Measurements from ENCODE around the gene LDAH. TPM values are rescaled to one million over a fixed set of nuclear protein-coding genes. Genes with fewer than 3 reads are reported as not detected.

LDAH gene
- total RNA-seq, 1 donor from 2014 or later = 18.3 TPM

DNA sequence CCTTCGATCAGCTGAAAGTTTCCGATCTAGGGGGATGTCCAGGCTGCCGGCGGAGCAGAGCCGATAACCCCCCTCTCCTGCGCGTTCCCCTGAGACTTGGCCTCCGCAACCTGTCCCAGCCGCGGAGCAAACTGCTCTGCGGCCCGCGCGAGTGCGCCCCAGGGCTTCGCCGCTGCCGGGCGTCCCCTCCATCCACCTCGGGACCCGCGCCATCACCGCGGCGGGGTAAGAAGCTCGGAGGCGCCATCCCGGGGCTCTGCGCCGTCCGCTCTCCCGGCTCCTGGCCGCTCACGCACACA lies 156.9 kb downstream of the LDAH start:
- Histone ChIP-seq H3K9me3 (no peaks in the 10 kb centered on the region), H3K27me3 (ENCODE audit: low read depth) (peaks cover 92% of the 10 kb centered on the region), H3K27ac (no peak overlapping the region), H3K4me3 (peak overlapping the region; percentile 49), H3K4me1 (peaks cover 25% of the 10 kb centered on the region), H3K36me3 (no peaks in the 10 kb centered on the region)
- no peak for DNase-seq
- ATAC-seq = peak in 1 of 2 donors; percentile 24
- no peak for TF ChIP-seq CTCF (IDR thresholded peaks at IDR 0.05)
- intact Hi-C loops (cut with DNase I) = no loop called here

DNA sequence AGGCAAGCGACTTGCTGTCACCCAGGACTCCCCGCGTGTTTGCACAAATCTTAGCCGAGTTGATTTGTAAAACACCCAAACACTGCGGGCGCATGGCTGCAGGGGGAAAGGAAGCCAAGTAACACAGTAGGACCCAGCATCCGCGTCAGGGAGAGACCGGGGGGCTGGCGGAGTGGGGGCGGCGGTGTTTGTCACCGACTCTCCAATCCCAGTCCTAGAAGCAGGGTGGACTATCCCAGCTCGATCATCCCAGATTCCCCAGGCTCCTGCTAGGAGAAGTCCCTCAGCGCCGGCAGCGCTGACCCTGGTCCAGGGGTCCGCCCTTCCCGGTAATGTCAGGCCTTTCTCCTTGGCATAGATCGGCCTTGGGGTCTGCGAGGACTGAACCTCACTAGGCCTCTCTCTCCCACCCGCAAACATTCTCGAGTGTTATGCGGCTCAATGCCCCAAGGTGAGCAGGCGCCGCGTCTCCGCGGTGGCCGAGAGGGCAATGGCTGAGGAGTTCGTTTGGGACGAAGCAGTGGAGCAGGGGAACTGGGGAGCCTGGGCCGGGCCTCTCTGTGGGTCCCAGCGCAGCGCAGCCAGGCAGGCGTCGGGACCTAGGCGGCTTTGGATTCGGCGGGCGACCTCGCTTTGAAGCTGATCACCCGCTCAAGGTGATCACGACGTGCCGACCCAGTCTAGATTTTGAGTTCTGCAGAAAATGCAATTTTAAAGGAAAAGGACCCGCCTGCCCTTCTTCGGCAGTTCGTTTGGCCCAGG lies 157.5 kb downstream of the LDAH start:
- Histone ChIP-seq H3K4me3 (peak overlapping the region; percentile 49), H3K27ac (no peak overlapping the region), H3K4me1 (peaks cover 24% of the 10 kb centered on the region), H3K27me3 (ENCODE audit: low read depth) (peaks cover 90% of the 10 kb centered on the region), H3K36me3 (no peaks in the 10 kb centered on the region), H3K9me3 (no peaks in the 10 kb centered on the region)
- TF ChIP-seq CTCF (IDR thresholded peaks at IDR 0.05) = no peak
- no peak for ATAC-seq
- intact Hi-C loops (cut with DNase I) = no loop called here
- DNase-seq = no peak

DNA sequence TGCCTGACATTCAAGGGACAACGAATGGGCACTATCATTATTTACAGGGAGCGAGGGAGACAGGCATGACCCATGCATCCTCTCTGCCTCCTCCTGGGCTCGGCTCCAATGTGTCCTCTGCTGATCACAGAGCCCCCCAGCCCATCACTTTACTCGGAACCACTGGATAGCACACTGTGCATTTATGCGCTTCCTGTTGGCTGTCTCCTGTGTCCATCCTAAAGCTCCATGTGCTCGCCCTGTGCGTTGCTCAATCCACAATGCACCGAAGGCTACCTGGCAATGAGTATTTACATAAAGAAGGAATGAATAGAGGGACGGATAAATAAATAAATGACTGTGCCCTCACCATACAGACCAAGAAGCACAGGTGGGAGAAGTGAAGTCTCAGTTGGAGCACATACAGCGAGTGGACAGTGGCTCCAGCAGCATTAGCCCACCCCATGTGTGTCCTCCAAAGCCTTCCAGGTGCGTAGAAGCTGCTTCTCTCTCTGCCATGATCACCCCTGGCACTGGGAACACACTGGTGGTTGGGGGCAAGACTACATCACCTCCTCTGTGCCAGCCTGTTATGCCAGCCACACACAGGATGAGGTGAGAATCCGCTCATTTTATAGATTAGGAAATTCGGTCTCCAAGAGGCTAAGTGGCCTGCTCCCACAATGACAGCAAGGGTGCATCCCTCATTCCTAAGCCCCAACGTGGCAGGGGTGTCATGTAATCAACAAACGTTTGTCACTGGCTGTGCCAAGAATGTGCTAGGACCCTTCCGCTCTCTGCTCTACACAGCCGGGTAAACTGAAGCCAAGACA lies 158.3 kb downstream of the LDAH start:
- Histone ChIP-seq H3K9me3 (no peaks in the 10 kb centered on the region), H3K36me3 (no peaks in the 10 kb centered on the region), H3K4me1 (peaks cover 22% of the 10 kb centered on the region), H3K27ac (no peak overlapping the region), H3K4me3 (no peak overlapping the region), H3K27me3 (ENCODE audit: low read depth) (peaks cover 86% of the 10 kb centered on the region)
- ATAC-seq (no peak), DNase-seq (no peak)
- intact Hi-C loops (cut with DNase I) = no loop called here
- no peak for TF ChIP-seq CTCF (IDR thresholded peaks at IDR 0.05)

GRCh38 chr2:20664071-20664390 lies 158.9 kb downstream of the LDAH start:
- Histone ChIP-seq H3K27ac (no peak overlapping the region), H3K36me3 (no peaks in the 10 kb centered on the region), H3K27me3 (ENCODE audit: low read depth) (peaks cover 80% of the 10 kb centered on the region), H3K4me1 (peaks cover 22% of the 10 kb centered on the region), H3K4me3 (no peak overlapping the region), H3K9me3 (no peaks in the 10 kb centered on the region)
- intact Hi-C loops (cut with DNase I) = no loop called here
- no peak for DNase-seq
- no peak for ATAC-seq
- no peak for TF ChIP-seq CTCF (IDR thresholded peaks at IDR 0.05)

DNA sequence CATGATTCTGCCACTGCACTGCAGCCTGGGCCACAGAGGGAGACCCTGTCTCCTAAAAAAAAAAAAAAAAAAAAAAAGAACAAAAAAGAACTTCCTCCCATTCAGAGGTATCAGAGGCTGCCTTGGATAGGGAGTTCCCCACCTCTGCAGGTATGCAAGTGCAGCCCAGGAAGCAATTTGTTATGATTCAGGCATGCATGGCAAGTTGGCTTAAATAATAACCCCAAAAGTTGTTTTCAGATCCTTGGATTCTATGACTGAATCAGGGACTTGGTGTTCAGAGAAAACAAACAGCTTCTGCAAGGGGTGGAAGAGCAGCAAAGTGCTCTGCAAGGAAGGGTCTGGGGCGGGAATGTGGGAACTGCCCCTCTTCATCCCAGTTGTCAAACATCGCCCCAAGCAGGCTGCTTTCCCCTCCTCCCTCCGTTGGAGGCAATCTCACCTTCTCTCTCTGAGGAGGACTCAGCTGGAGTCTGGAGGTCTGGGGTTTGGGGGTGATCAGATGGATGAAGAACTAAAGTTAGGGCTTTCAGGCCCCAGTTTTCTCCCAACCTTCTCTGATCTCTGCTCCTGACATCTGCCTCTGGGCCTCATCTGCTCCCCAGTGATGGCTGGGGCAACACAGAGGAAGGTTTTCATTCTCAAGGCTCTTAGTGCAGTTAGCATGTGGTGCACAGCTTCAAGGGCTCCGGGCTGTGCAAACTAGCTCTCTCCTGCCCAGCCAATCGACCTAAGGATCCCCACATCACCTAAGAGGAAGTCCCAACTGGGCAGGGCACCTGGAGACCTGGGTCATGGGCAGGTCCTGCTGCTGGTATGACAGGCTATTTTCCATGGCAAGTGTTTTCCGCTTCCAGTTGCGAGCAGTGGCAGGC lies 159.5 kb downstream of the LDAH start:
- intact Hi-C loops (cut with DNase I) = no loop called here
- Histone ChIP-seq H3K4me3 (no peak overlapping the region), H3K4me1 (peaks cover 22% of the 10 kb centered on the region), H3K27ac (no peak overlapping the region), H3K27me3 (ENCODE audit: low read depth) (peaks cover 74% of the 10 kb centered on the region), H3K36me3 (no peaks in the 10 kb centered on the region), H3K9me3 (no peaks in the 10 kb centered on the region)
- ATAC-seq (no peak), DNase-seq (peak; percentile 24)
- no peak for TF ChIP-seq CTCF (IDR thresholded peaks at IDR 0.05)
